HepG2 (cell line): ENCODE measurements around the gene ALG14. TPM values are rescaled to one million over a fixed set of nuclear protein-coding genes. Genes with fewer than 3 reads are reported as not detected.

ENCODE experiments used
- ATAC-seq: fragments of 200-7000 bp; cut with Tn5 transposase; 3 replicates; pipeline ENCODE4 v1.9.1; 2020; ENCODE audit warnings: mild to moderate bottlenecking, moderate library complexity
- BruUV-seq: library from RNA; stranded (reverse); fragments of 400-500 nt; replicated peaks from 2 replicates; lab custom pipeline; 2021; lab: Mats Ljungman, UMichigan
- CTCF ChIA-PET: fragments of 300-600 bp; formaldehyde crosslinking; extraction: SDS; loops from one replicate; lab custom pipeline; 2021; ENCODE audit warnings: low total read pairs, inconsistent platforms, low intra/inter-chr PET ratio; lab: Yijun Ruan, JAX
- POLR2A ChIA-PET: fragments of 350-600 bp; sonication (Branson Sonifier 250); formaldehyde crosslinking; loops from one replicate; lab custom pipeline; 2020; ENCODE audit warnings: antibody characterized with exemption, inconsistent platforms; lab: Yijun Ruan, JAX
- DNase-seq: peaks from one replicate; pipeline ENCODE4 v3.0.0-alpha.2; 2015; ENCODE audit warnings: low spot score
- FAIRE-seq: peaks from 3 replicates; lab custom pipeline; 2011; peaks lifted over from hg19 to GRCh38; lab: Jason Lieb, UNC
- H2AFZ ChIP-seq: one replicate; pipeline ENCODE4 v1.6.1; 2011; ENCODE audit warnings: low read length, inconsistent platforms
- H3K27ac ChIP-seq: fragments of 300-600 bp; 3 replicates; pipeline ENCODE4 v1.8.0; 2011; ENCODE audit warnings: mixed run types, mild to moderate bottlenecking, mixed read lengths, low read length, inconsistent platforms; ENCODE audit not compliant: insufficient read depth; ENCODE audit errors: extremely low read length
- H3K27me3 ChIP-seq, 2 experiments: fragments of 200-600 bp in 1 of 2; 2 replicates in 1 of 2; 3 replicates in 1 of 2; pipeline versions ENCODE4 v1.6.0 to v1.8.0; 2011; ENCODE audit warnings: low read length in 2 of 2, mild to moderate bottlenecking in 2 of 2, moderate library complexity in 2 of 2, inconsistent platforms in 1 of 2; ENCODE audit not compliant: insufficient read depth in 2 of 2, control insufficient read depth in 1 of 2
- H3K36me3 ChIP-seq, 2 experiments: fragments of 200-600 bp in 1 of 2; replicated peaks in 1 of 2; 2 replicates in 1 of 2; 3 replicates in 1 of 2; pipeline versions ENCODE4 v1.5.1 to v1.8.0; 2011; ENCODE audit warnings: low read length in 2 of 2, inconsistent platforms in 1 of 2; ENCODE audit not compliant: insufficient read depth in 2 of 2, control insufficient read depth in 1 of 2
- H3K4me1 ChIP-seq: 2 replicates; pipeline ENCODE4 v1.5.1; 2012; ENCODE audit warnings: low read length, inconsistent platforms; ENCODE audit not compliant: insufficient read depth
- H3K4me2 ChIP-seq: 2 replicates; pipeline ENCODE4 v1.6.0; 2011; ENCODE audit warnings: low read depth, low read length, inconsistent platforms
- H3K4me3 ChIP-seq, 3 experiments: fragments of 200-600 bp in 1 of 3; sonication (generic), shearing (Covaris generic) in 1 of 3; replicated peaks in 1 of 3; 2 replicates each; pipeline ENCODE4 v1.5.1; 2011 to 2016; ENCODE audit warnings: low read length in 3 of 3, inconsistent platforms in 2 of 3, low read depth in 2 of 3, mild to moderate bottlenecking in 2 of 3, control low read depth in 1 of 3, mixed read lengths in 1 of 3; ENCODE audit not compliant: insufficient read depth in 1 of 3
- H3K79me2 ChIP-seq: one replicate; pipeline ENCODE4 v1.6.1; 2011; ENCODE audit warnings: low read length, inconsistent platforms; ENCODE audit not compliant: insufficient read depth
- H3K9ac ChIP-seq: 2 replicates; pipeline ENCODE4 v1.6.0; 2011; ENCODE audit warnings: mild to moderate bottlenecking, low read depth, low read length, inconsistent platforms; ENCODE audit not compliant: insufficient read depth
- H3K9me3 ChIP-seq: 2 replicates; pipeline ENCODE4 v1.5.1; 2012; ENCODE audit warnings: mild to moderate bottlenecking, low read length
- H4K20me1 ChIP-seq: 2 replicates; pipeline ENCODE4 v1.6.0; 2011; ENCODE audit warnings: inconsistent platforms, mild to moderate bottlenecking, low read length, moderate library complexity; ENCODE audit not compliant: insufficient read depth
- SIX1 ChIP-seq: sonication (generic); formaldehyde crosslinking; IDR thresholded peaks from 2 replicates; pipeline ENCODE4 v1.4.0; 2020; ENCODE audit warnings: missing genetic modification reagents, borderline replicate concordance
- ZNF784 ChIP-seq: sonication (generic); formaldehyde crosslinking; IDR thresholded peaks from 2 replicates; pipeline ENCODE4 v1.5.1; 2020; ENCODE audit warnings: missing genetic modification reagents, mild to moderate bottlenecking, borderline replicate concordance
- ZSCAN31 ChIP-seq: sonication (generic); formaldehyde crosslinking; IDR thresholded peaks from 2 replicates; pipeline ENCODE4 v1.5.0; 2020; ENCODE audit warnings: low read depth, mild to moderate bottlenecking, missing genetic modification reagents
- WGBS: methylation state at CpG from one replicate; pipeline ENCODE4 v1.1.6; 2017; ENCODE audit warnings: low lambda C conversion rate; 5-methylcytosine and 5-hydroxymethylcytosine counted together
- in situ Hi-C: cut with HindIII; loops from 2 replicates; pipeline ENCODE4 v1.10.0; 2017; ENCODE audit warnings: low pct_unique_long_range_greater_than_20kb; ENCODE audit not compliant: extremely low pct_ligation_motif_present
- intact Hi-C: fragments of 100-400 bp; cut with micrococcal nuclease; formaldehyde crosslinking; loops from one replicate; pipeline ENCODE4 v1.10.0; 2022; ENCODE audit not compliant: unreplicated experiment
- polyA plus RNA-seq, 8 experiments: library from polyadenylated mRNA; depleted of rRNA in 3 of 8; stranded (reverse) in 7 of 8; unstranded in 1 of 8; fragments of >200 nt; fragmentation: Illumina TruSeq in 4 of 8; extraction: Trizol in 4 of 8; gene quantifications; 2 replicates each; pipeline versions ENCODE4 v1.2.1 to v1.2.3, GENCODE V29; 2011 to 2016; ENCODE audit warnings: low read depth in 4 of 8, missing spikeins in 1 of 8, mixed read lengths in 1 of 8; ENCODE audit not compliant: insufficient read depth in 1 of 8
- total RNA-seq, 5 experiments: library from RNA; depleted of rRNA; stranded (reverse); fragments of >200 nt; fragmentation: Illumina TruSeq; extraction: Trizol; gene quantifications; 2 replicates each; pipeline ENCODE4 v1.2.3, GENCODE V29; 2016; ENCODE audit warnings: low read depth in 1 of 5
- TF ChIP-seq, protein P1 (sequence below): fragments of 450-650 bp; IDR thresholded peaks from 2 replicates; pipeline ENCODE4 v1.6.1; 2017
- TF ChIP-seq, protein P2 (sequence below): IDR thresholded peaks from 2 replicates; pipeline ENCODE4 v1.6.1; 2016; ENCODE audit warnings: low read depth

ALG14 gene
- total and polyA plus RNA-seq, 2 of the 13 experiments (the other 11 are each of a cell fraction or from before 2014, with no cell fraction given), result 4.5 to 12.7 TPM

GRCh38 chr1:94999456-95000131 is 73.2 kb downstream of the ALG14 start (continued):
- TF ChIP-seq, protein P1, sequence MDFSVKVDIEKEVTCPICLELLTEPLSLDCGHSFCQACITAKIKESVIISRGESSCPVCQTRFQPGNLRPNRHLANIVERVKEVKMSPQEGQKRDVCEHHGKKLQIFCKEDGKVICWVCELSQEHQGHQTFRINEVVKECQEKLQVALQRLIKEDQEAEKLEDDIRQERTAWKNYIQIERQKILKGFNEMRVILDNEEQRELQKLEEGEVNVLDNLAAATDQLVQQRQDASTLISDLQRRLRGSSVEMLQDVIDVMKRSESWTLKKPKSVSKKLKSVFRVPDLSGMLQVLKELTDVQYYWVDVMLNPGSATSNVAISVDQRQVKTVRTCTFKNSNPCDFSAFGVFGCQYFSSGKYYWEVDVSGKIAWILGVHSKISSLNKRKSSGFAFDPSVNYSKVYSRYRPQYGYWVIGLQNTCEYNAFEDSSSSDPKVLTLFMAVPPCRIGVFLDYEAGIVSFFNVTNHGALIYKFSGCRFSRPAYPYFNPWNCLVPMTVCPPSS, result no peak
- TF ChIP-seq ZNF784 (CRISPR knock-in tag), result no peak

- BruUV-seq, result no TSS peak
- no peaks in the 10 kb centered on the region for H3K79me2 ChIP-seq
- in situ Hi-C loops, result no loop called here
- WGBS, result 100% methylated on average over 2 of the region's 2 CpGs
- H3K4me2 ChIP-seq, result no peak overlapping the region
- no peaks in the 10 kb centered on the region for H3K27me3 ChIP-seq
- intact Hi-C loops, result no loop called here
- peaks cover 31% of the 10 kb centered on the region for H3K4me1 ChIP-seq
- H2AFZ ChIP-seq, result no peak overlapping the region
- TF ChIP-seq SIX1 (CRISPR knock-in tag) (no peak), ZSCAN31 (CRISPR knock-in tag) (no peak)
- TF ChIP-seq, protein P2, sequence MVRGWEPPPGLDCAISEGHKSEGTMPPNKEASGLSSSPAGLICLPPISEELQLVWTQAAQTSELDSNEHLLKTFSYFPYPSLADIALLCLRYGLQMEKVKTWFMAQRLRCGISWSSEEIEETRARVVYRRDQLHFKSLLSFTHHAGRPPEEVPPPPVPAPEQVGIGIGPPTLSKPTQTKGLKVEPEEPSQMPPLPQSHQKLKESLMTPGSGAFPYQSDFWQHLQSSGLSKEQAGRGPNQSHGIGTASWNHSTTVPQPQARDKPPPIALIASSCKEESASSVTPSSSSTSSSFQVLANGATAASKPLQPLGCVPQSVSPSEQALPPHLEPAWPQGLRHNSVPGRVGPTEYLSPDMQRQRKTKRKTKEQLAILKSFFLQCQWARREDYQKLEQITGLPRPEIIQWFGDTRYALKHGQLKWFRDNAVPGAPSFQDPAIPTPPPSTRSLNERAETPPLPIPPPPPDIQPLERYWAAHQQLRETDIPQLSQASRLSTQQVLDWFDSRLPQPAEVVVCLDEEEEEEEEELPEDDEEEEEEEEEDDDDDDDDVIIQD (CRISPR knock-in tag), result no peak
- H3K36me3 ChIP-seq, result no peaks in the 10 kb centered on the region
- no peak for DNase-seq
- FAIRE-seq, result no peak
- ChIA-PET CTCF (no interaction called here), POLR2A (no interaction called here)
- no peak for ATAC-seq
- no peaks in the 10 kb centered on the region for H3K9me3 ChIP-seq
- H3K9ac ChIP-seq, result no peak overlapping the region
- H3K27ac ChIP-seq, result no peak overlapping the region
- H4K20me1 ChIP-seq, result no peaks in the 10 kb centered on the region
- no peak overlapping the region for H3K4me3 ChIP-seq
Observed at GRCh38 chr1:94998748-94999147, 74.0 kb downstream of the ALG14 start.
